Small intestine (tissue), 7 donors: Measurements from ENCODE around the gene UBIAD1. TPM values are rescaled to one million over a fixed set of nuclear protein-coding genes. Genes with fewer than 3 reads are reported as not detected.
"Not testable (repeated sequence)": the region's sequence is repeated elsewhere in the genome, so short reads cannot be mapped to it uniquely, and the experiment has no call there.

Source experiments
- DNase-seq, 2 donors: peaks; one replicate each; pipeline versions ENCODE4 v3.0.0 to v3.0.0-alpha.2; 2013
- FAIRE-seq: peaks from 2 replicates; lab custom pipeline; 2012; peaks lifted over from hg19 to GRCh38; lab: Jason Lieb, UNC
- H3K27ac ChIP-seq, 3 donors: one replicate each; pipeline ENCODE4 v1.5.1; 2013; ENCODE audit warnings: low read length in 2 of 3, mild to moderate bottlenecking in 2 of 3, control low read depth in 1 of 3, inconsistent platforms in 1 of 3, low read depth in 1 of 3, moderate library complexity in 1 of 3
- H3K27me3 ChIP-seq, 3 donors: one replicate each; pipeline ENCODE4 v1.6.1; 2013; ENCODE audit warnings: low read length in 3 of 3, inconsistent platforms in 1 of 3; ENCODE audit not compliant: control insufficient read depth in 3 of 3, insufficient read depth in 3 of 3
- H3K36me3 ChIP-seq, 3 donors: one replicate each; pipeline ENCODE4 v1.6.1; 2013; ENCODE audit warnings: low read length in 3 of 3, inconsistent platforms in 1 of 3, low read depth in 1 of 3, mild to moderate bottlenecking in 1 of 3, moderate library complexity in 1 of 3; ENCODE audit not compliant: control insufficient read depth in 3 of 3, insufficient read depth in 2 of 3
- H3K4me1 ChIP-seq, 3 donors: one replicate each; pipeline ENCODE4 v1.6.1; 2013; ENCODE audit warnings: low read length in 2 of 3, inconsistent platforms in 1 of 3, low read depth in 1 of 3, mild to moderate bottlenecking in 1 of 3, moderate library complexity in 1 of 3; ENCODE audit not compliant: control insufficient read depth in 3 of 3, insufficient read depth in 2 of 3
- H3K4me3 ChIP-seq, 3 donors: one replicate each; pipeline ENCODE4 v1.5.1; 2013; ENCODE audit warnings: low read length in 3 of 3, control low read depth in 1 of 3, inconsistent platforms in 1 of 3, low read depth in 1 of 3, mild to moderate bottlenecking in 1 of 3, moderate library complexity in 1 of 3
- H3K9me3 ChIP-seq, 2 donors: one replicate each; pipeline ENCODE4 v1.6.1; 2013; ENCODE audit warnings: low read depth in 1 of 2, low read length in 1 of 2; ENCODE audit not compliant: control insufficient read depth in 2 of 2, insufficient read depth in 1 of 2
- WGBS, 3 donors: extraction: QIAGEN DNeasy Blood & Tissue Kit; methylation state at CpG; one replicate each; pipeline ENCODE4 v1.1.7; 2013; 5-methylcytosine and 5-hydroxymethylcytosine counted together
- polyA plus RNA-seq, 4 donors: library from polyadenylated mRNA; stranded (reverse) in 3 of 4; unstranded in 1 of 4; fragments of 200-250 nt in 3 of 4; fragments of 120-200 nt in 1 of 4; gene quantifications; one replicate each; pipeline versions ENCODE4 v1.2.1 to v1.2.3, GENCODE V29; 2013
- donor health status: healthy with polysubstance abuse.
- donor health status: control.
- donor health status: control.
- donor health status: Bipolar disorder and iron deficiency.
- donor health status: healthy.

UBIAD1 gene
- polyA plus RNA-seq, 4 donors, result 3.2 to 12.8 (median 7.3) TPM

DNA sequence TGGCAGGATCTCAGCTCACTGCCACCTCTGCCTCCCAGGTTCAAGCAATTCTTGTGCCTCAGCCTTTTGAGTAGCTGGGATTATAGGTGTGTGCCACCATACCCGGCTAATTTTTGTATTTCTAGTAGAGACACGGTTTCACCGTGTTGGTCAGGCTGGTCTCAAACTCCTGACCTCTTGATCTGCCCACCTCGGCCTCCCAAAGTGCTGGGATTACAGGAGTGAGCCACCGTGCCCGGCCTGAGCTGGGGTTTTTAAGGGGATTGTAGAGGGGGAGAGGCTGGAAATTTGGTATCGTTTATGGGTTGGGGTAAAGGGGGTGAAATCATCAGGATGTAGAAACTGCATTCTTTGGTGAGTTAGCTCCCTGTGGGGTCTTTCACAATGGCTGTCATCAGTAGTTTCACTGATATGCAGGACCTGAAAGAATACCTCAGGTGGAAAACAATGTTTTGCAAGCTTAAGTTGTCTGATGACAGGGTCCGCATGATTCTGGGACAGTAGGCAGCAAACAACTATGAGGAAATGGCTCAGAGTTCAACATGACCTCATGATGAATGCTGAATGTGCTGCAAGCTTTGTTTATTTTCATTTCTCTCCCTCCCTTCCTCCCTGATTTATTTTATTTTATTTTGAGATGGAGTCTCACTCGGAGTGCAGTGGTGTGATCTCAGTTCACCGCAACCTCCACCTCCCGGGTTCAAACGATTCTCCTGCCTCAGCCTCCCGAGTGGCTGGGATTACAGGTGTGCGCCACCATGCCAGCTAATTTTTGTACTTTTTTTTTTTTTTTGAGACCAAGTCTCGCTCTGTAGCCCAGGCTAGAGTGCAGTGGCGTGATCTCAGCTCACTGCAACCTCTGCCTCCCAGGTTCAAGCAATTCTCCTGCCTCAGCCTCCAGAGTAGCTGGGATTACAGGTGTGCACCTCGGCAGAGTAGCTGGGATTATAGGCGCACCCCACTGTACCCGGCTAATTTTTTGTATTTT, 5.4 kb upstream of the UBIAD1 start:
- FAIRE-seq, H3K27me3 ChIP-seq, H3K4me1 ChIP-seq, H3K9me3 ChIP-seq, H3K4me3 ChIP-seq, H3K36me3 ChIP-seq: not testable (repeated sequence)
- WGBS, 3 donors, result 81 to 83% (median 81%) methylated on average over 19 of the region's 19 CpGs
- peak in 1 of 2 donors; percentile 60 for DNase-seq
- peak overlapping the region in 1 of 3 donors; percentile 40 for H3K27ac ChIP-seq

DNA sequence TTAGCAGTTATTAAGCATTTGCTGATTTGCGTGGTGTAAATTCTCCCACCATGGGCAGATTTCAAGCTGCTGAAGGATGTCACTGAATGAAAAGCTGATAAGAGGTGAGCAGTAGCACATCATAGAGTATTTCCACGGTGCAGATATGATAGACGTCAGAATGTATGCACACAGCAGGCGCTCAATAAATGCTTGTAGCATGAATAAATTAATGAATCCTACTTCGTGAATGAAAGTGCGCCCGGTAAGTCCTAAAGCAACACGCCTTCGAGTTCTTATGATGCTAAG, 510 bp upstream of the UBIAD1 start:
- Histone ChIP-seq H3K9me3 (no peaks in the 10 kb centered on the region), H3K4me3 (peak overlapping the region in 1 of 3 donors; percentile 11), H3K27me3 (no peaks in the 10 kb centered on the region), H3K4me1 (peaks cover 0 to 12% (median 5%) of the 10 kb centered on the region in 3 donors), H3K36me3 (peaks cover 0 to 5% (median 0%) of the 10 kb centered on the region in 3 donors), H3K27ac (peak overlapping the region in 2 of 3 donors; percentile 40 to 54)
- DNase-seq (no peak), FAIRE-seq (no peak)
- WGBS, 3 donors, result 9 to 14% (median 12%) methylated on average over 9 of the region's 9 CpGs

DNA sequence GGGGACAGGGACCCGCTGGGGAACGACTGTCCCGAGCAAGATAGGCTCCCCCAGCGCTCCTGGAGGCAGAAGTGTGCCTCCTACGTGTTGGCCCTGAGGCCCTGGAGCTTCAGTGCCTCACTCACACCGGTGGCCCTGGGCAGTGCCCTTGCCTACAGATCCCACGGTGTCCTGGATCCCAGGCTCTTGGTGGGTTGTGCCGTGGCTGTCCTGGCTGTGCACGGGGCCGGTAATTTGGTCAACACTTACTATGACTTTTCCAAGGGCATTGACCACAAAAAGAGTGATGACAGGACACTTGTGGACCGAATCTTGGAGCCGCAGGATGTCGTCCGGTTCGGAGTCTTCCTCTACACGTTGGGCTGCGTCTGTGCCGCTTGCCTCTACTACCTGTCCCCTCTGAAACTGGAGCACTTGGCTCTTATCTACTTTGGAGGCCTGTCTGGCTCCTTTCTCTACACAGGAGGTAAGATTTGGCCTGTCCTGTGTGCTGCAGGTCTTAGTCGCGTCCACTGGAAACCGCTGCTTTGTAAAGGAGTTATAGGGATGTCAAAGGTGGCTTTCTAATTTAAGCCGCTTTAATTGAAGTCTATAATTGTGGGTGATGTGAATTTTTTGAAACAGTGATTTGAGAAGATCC, 717 bp downstream of the UBIAD1 start:
- Histone ChIP-seq H3K36me3 (peaks cover 0 to 9% (median 0%) of the 10 kb centered on the region in 3 donors), H3K9me3 (no peaks in the 10 kb centered on the region), H3K4me1 (peaks cover 0 to 12% (median 5%) of the 10 kb centered on the region in 3 donors), H3K27me3 (no peaks in the 10 kb centered on the region), H3K27ac (peak overlapping the region; percentile 96 to 97 (median 96)), H3K4me3 (peak overlapping the region; percentile 73 to 96 (median 85))
- DNase-seq, result no peak
- 2 to 4% (median 3%) methylated on average over 22 of the region's 22 CpGs for WGBS, 3 donors
- no peak for FAIRE-seq

DNA sequence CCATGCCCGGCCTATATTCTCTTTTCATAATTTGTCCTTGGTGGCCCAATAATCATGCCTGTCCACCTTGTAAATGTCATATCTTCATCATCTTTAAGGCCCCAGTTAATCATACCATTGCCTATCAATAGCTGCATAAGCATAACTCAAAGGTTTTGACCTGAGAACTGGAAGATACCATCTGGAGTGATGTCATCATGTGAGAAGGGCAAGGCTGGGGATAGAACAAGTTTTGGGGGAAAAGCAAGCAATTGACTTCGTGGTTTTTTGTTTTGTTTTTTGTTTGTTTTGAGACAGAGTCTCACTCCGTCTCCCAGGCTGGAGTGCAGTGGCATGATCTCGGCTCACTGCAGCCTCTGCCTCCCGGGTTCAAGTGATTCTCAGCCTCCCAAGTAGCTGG, 6.2 kb downstream of the UBIAD1 start:
- no peak for FAIRE-seq
- WGBS, 3 donors, result 90 to 96% (median 92%) methylated on average over 5 of the region's 5 CpGs
- H3K36me3 ChIP-seq, result peaks cover 0 to 27% (median 7%) of the 10 kb centered on the region in 3 donors
- no peak overlapping the region for H3K4me3 ChIP-seq
- H3K9me3 ChIP-seq, result no peaks in the 10 kb centered on the region
- no peaks in the 10 kb centered on the region for H3K27me3 ChIP-seq
- no peak overlapping the region for H3K27ac ChIP-seq
- DNase-seq, result no peak
- H3K4me1 ChIP-seq, result peaks cover 0 to 5% (median 5%) of the 10 kb centered on the region in 3 donors

DNA sequence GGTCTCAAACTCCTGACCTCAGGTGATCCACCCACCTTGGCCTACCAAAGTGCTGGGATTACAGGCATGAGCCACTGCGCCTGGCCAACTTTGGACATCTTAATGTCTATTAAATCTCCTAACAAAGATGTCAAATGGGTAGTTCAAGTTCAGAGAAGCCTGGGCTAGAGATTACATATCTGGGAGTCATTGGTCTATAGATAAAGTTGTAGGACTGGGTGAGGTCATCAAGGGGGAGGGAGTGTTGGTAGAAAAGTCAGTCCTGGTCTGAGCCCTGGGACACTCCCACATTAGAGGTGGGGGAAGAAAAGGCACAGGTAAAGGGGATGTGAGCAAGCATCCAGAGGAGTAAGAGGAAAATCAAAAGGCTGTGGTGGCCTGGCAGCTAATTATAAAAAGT, 6.6 kb downstream of the UBIAD1 start:
- peaks cover 0 to 27% (median 7%) of the 10 kb centered on the region in 3 donors for H3K36me3 ChIP-seq
- no peak for FAIRE-seq
- H3K9me3 ChIP-seq, result no peaks in the 10 kb centered on the region
- H3K4me3 ChIP-seq, result no peak overlapping the region
- H3K4me1 ChIP-seq, result peaks cover 0 to 5% (median 5%) of the 10 kb centered on the region in 3 donors
- DNase-seq, result no peak
- H3K27me3 ChIP-seq, result no peaks in the 10 kb centered on the region
- no peak overlapping the region for H3K27ac ChIP-seq
- WGBS, 3 donors, result 96 to 100% (median 100%) methylated on average over 1 of the region's 1 CpG

DNA sequence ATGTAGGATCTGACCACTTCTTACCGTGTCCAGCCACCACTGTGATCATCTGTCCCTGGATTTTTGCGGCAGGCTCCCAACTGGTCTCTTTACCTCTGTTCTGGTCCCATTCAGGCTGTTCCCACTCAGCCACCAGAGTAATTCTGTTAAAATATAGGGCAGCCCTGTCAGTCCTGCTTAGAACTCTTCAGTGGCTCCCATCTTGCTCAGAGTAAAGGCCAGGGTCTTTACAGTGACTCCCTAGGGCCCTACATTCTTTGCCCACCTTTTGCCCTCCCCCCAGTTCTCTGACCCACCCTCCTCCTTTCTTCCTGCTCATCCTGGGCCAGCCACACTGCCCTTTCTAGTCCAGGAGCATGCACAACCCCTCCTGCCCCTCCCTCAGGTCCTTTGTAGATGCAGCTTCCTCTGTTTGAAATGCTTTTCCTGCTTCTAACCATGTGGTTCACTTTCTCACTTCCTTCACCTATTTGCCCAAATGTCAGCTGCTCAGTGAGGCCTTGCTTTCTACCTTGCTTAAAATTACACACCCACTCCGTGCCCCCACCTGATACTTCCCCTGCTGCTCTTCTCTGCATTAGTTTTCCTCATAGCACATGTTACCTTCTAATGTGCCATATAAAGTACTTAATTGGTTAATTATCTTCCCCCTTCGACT, 7.8 kb downstream of the UBIAD1 start:
- Histone ChIP-seq H3K27me3 (no peaks in the 10 kb centered on the region), H3K4me1 (no peaks in the 10 kb centered on the region), H3K9me3 (no peaks in the 10 kb centered on the region), H3K4me3 (no peak overlapping the region), H3K36me3 (peaks cover 0 to 32% (median 7%) of the 10 kb centered on the region in 3 donors), H3K27ac (peak overlapping the region in 1 of 3 donors; percentile 56)
- no peak for DNase-seq
- 67 to 81% (median 74%) methylated on average over 4 of the region's 4 CpGs for WGBS, 3 donors
- FAIRE-seq, result no peak

DNA sequence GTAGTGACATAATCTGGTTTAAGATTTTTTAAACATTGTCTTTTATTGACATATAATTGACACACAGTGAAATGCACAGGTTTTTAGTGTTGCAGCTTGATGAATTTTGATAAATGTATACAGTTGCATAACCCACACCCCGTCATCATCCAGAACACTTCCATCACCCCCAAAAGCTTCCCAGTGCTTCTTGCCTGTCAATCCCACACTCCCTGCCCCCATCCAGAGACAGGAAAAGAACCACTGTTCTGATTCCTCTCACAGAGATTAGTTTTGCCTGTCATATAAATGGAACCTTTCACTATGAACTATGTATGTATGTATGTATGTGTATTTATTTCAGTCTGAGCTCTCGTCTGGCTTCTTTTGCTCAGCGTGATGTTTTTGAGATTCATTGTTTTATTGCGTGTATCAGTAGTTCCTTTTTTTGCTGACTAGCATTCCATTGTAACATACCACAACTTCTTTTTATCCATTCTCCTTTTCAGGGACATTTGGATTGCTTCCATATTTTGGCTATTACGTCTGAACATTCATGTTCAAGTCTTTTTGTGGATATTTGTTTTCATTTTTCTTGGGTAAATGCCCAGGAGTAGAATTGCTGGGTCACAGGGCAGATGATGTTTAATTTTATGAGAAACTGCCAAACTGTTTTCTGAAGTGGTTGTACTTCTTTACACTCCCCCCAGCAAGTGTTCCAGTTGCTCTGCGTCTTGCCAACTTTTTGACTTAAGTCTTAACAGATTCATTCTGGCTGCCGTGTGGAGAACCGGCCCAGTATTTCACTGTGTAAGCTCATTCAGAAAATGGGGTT, 8.7 kb downstream of the UBIAD1 start:
- WGBS, 3 donors, result 64 to 85% (median 83%) methylated on average over 8 of the region's 8 CpGs
- Histone ChIP-seq H3K4me1 (no peaks in the 10 kb centered on the region), H3K27ac (peak overlapping the region in 1 of 3 donors; percentile 56), H3K36me3 (peaks cover 0 to 37% (median 7%) of the 10 kb centered on the region in 3 donors), H3K4me3 (no peak overlapping the region), H3K27me3 (no peaks in the 10 kb centered on the region), H3K9me3 (no peaks in the 10 kb centered on the region)
- DNase-seq (no peak), FAIRE-seq (no peak)
